Measurements from ENCODE around the gene PAX2. TPM values are rescaled to one million over a fixed set of nuclear protein-coding genes. Genes with fewer than 3 reads are reported as not detected.

The PAX2 gene
- polyA plus RNA-seq, 2 of the 4 experiments (the other 2 are of a cell fraction), result 0.06 to 0.21 TPM

DNA sequence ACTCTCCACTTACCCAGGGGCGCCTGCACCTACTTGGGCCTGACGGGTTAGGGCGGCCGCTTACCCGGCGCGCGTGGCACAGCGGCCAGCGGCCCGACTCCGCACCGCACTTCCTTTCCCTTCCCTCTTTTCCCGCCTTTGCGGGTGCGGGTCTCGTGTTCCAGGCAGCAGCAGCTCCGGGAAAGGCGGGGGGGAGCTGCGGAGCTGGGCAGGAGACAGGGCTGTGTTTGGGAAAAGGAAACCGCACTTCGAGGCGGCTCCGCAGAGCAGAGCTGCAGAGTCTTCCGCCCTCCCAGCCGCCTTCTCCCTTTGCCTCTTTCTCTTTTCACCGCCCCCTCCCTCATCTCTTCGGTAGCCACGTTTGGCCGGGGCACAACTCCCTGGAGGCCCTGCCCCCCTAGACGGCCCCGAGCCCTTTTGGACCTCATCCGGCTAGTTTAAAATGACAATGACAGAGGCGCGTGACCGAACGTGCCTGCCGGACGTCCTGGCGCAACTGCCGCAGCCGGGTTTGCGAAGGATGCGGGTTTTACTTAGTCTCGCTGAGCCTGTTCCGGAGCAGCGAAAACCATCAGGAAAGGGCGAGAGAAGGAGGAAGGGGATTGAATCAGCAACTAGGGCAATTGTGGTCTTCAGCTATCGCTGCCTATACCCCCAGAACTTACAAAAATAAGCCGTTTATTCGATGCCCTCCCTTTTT, 7.9 kb upstream of the PAX2 start:
- 88% methylated on average over 51 of the region's 51 CpGs for WGBS (ENCODE audit: missing lambda C conversion rate)
- TF ChIP-seq, protein P1, sequence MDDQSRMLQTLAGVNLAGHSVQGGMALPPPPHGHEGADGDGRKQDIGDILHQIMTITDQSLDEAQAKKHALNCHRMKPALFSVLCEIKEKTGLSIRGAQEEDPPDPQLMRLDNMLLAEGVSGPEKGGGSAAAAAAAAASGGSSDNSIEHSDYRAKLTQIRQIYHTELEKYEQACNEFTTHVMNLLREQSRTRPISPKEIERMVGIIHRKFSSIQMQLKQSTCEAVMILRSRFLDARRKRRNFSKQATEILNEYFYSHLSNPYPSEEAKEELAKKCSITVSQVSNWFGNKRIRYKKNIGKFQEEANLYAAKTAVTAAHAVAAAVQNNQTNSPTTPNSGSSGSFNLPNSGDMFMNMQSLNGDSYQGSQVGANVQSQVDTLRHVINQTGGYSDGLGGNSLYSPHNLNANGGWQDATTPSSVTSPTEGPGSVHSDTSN (IDR thresholded peaks at IDR 0.05), result no peak
- TF ChIP-seq FOXS1 (CRISPR knock-in tag; IDR thresholded peaks at IDR 0.05) (no peak), RAD21 (conservative IDR thresholded peaks at IDR 0.05 in 1 of 2, IDR thresholded peaks at IDR 0.05 in 1 of 2) (no peak), CHD2 (IDR thresholded peaks at IDR 0.05; ENCODE audit: low read length, partially characterized antibody) (no peak), CBX2 (IDR thresholded peaks at IDR 0.05; ENCODE audit: borderline replicate concordance, low read depth) (no peak)
- DNase-seq (ENCODE audit: low read depth in 1 of 2, low spot score in 1 of 2), result no peak
- FAIRE-seq, result no peak
- ChIA-PET POLR2A (no interaction called here), CTCF (interaction anchor here (0.7 to 10.8 kb wide), 7 partner anchors 12 to 187 kb away, joined by 3 to 129 read pairs (median 7); no protein-coding TSS in a partner anchor)
- Histone ChIP-seq H3K4me2 (no peak overlapping the region), H3K4me3 (no peak overlapping the region), H3K9me3 (no peaks in the 10 kb centered on the region), H3K27ac (no peak overlapping the region), H3K4me1 (peaks cover 6% of the 10 kb centered on the region)
- no peak for ATAC-seq

DNA sequence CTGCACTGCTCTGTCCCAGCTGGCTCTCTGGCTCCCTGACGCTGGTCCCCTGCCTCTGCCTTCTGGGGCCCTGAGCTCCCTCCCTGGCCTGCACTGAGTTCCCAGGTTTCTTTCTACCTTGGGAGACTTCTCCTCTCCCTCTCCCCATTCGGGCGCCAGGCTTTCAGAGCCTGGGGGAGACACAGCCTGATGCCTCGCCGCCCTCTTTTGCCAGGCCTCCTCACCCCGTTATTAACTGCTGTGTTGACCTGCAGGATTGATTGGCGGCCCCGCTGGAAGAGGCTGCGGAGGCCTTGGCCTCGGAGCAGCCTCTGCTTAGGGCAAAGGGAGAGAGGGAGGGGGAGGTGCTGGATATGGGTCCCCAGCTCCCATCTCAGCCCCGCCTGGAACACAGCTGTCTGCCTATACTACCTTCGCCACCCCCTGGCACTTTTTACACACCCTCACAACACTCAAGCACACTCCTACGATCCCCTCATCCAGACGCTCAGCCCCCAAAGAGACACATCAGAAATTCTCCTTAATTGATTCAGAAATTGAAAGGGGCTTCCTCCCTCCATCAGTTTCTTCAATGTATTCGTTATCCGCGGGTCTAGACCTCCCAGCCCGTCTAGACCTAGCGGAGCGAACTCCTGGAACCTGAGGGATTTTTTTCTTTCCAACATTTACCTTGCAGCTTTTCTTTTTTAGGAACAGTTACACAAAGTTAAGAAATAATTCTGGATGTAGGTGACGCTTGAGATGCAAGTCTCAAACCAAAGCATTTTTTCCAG, 7.1 kb upstream of the PAX2 start:
- no peak for ATAC-seq
- H3K9me3 ChIP-seq, result no peaks in the 10 kb centered on the region
- TF ChIP-seq EHF (CRISPR knock-in tag; IDR thresholded peaks at IDR 0.05), result no peak
- TF ChIP-seq MYC (IDR thresholded peaks at IDR 0.05; ENCODE audit: borderline replicate concordance, low read length), result no peak
- TF ChIP-seq, protein P2, sequence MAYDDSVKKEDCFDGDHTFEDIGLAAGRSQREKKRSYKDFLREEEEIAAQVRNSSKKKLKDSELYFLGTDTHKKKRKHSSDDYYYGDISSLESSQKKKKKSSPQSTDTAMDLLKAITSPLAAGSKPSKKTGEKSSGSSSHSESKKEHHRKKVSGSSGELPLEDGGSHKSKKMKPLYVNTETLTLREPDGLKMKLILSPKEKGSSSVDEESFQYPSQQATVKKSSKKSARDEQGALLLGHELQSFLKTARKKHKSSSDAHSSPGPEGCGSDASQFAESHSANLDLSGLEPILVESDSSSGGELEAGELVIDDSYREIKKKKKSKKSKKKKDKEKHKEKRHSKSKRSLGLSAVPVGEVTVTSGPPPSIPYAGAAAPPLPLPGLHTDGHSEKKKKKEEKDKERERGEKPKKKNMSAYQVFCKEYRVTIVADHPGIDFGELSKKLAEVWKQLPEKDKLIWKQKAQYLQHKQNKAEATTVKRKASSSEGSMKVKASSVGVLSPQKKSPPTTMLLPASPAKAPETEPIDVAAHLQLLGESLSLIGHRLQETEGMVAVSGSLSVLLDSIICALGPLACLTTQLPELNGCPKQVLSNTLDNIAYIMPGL (CRISPR knock-in tag; IDR thresholded peaks at IDR 0.05; ENCODE audit: borderline replicate concordance), result no peak
- no peak for TF ChIP-seq ZNF302 (CRISPR knock-in tag; IDR thresholded peaks at IDR 0.05)
- TF ChIP-seq PHF8 (IDR thresholded peaks at IDR 0.05; ENCODE audit: borderline replicate concordance, low read depth), result no peak
- TF ChIP-seq NFE2L2 (conservative IDR thresholded peaks at IDR 0.05; ENCODE audit: low read length), result no peak
- TF ChIP-seq, protein P3, sequence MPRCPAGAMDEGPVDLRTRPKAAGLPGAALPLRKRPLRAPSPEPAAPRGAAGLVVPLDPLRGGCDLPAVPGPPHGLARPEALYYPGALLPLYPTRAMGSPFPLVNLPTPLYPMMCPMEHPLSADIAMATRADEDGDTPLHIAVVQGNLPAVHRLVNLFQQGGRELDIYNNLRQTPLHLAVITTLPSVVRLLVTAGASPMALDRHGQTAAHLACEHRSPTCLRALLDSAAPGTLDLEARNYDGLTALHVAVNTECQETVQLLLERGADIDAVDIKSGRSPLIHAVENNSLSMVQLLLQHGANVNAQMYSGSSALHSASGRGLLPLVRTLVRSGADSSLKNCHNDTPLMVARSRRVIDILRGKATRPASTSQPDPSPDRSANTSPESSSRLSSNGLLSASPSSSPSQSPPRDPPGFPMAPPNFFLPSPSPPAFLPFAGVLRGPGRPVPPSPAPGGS (IDR thresholded peaks at IDR 0.05), result no peak
- no peak for TF ChIP-seq HOXB5 (CRISPR knock-in tag; IDR thresholded peaks at IDR 0.05)
- H3K4me2 ChIP-seq, result peak overlapping the region; percentile 99; the same call in 1 of the 3 replicates
- H3K27ac ChIP-seq, result no peak overlapping the region
- no peak overlapping the region for H3K4me3 ChIP-seq
- CTCF ChIA-PET, result interaction anchor here (0.7 to 10.8 kb wide), 5 partner anchors 12 to 176 kb away, joined by 4 to 129 read pairs (median 11); no protein-coding TSS in a partner anchor
- POLR2A ChIA-PET, result interaction anchor here (0.6 kb wide), 1 partner anchor 12 kb away, joined by 6 read pairs; no protein-coding TSS in a partner anchor
- H3K4me1 ChIP-seq, result peaks cover 8% of the 10 kb centered on the region
- WGBS (ENCODE audit: missing lambda C conversion rate), result 96% methylated on average over 20 of the region's 21 CpGs
- FAIRE-seq, result no peak
- no peak for DNase-seq (ENCODE audit: low read depth in 1 of 2, low spot score in 1 of 2)

DNA sequence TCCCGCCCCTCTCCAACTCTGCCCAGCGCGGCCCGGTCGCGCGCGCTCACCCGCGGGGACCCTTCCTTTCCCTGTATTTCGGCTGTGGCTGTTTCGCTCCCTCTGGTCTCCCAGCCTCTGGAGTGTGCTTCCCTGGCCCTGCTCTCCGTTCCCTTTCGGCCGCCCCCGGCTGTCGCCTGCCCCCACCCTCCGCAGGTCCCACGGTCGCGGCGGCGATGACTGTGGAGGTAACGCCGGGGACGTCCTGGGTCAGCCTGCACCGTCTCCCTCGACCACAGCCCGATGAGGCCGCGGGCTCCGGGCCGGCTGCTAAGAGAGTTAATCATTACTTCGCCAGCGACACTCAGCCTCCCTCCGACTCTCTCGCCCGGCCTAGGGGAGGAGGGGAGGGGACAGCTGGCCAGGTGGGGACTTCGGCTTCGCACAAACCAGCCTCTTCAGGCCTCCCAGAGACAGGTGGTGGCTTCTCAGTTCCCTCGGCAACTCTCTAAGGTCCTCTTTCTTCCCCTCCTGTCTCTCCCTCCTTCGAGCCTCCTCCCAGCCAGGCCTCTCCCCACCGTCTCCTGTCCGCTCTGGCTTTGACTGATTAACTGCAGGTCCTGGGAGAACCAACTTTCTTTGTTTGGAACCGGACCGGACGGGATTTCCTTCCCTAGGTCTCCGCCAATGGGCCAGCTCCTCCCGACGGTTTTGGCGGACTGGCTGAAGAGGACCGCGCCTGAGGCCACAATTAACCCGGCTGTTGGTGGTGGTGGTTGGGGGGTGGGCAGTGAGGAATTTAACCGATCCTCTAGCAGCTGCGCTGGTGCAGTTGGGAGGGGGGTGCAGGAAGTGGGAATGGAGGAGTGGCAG, 5.6 kb upstream of the PAX2 start:
- FAIRE-seq (no peak), DNase-seq (ENCODE audit: low read depth in 1 of 2, low spot score in 1 of 2) (peak; percentile 29 to 71), ATAC-seq (peak; percentile 37 to 67; a peak in 4 of 6 replicates)
- TF ChIP-seq, protein P4, sequence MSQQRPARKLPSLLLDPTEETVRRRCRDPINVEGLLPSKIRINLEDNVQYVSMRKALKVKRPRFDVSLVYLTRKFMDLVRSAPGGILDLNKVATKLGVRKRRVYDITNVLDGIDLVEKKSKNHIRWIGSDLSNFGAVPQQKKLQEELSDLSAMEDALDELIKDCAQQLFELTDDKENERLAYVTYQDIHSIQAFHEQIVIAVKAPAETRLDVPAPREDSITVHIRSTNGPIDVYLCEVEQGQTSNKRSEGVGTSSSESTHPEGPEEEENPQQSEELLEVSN (IDR thresholded peaks at IDR 0.05; ENCODE audit: borderline replicate concordance, low read depth), result 0 out of 2 replicates have a peak, but pooled peaks have one; percentile 11
- TF ChIP-seq, protein P3 (IDR thresholded peaks at IDR 0.05), result no peak
- Histone ChIP-seq H3K27ac (peak overlapping the region; percentile 79 to 91), H3K4me3 (peak overlapping the region; percentile 64), H3K9me3 (no peaks in the 10 kb centered on the region), H3K4me2 (peak overlapping the region; percentile 99), H3K4me1 (peaks cover 23% of the 10 kb centered on the region)
- POLR2A ChIA-PET, result no interaction called here
- WGBS (ENCODE audit: missing lambda C conversion rate), result 33% methylated on average over 38 of the region's 56 CpGs
- CTCF ChIA-PET, result interaction anchor here (0.6 to 10.8 kb wide), 9 partner anchors 14 to 479 kb away, joined by 3 to 129 read pairs (median 11); no protein-coding TSS in a partner anchor

Data from A549 (cell line).